B cell (primary cell): ENCODE results near the gene AXL. TPM values are rescaled to one million over a fixed set of nuclear protein-coding genes. Genes with fewer than 3 reads are reported as not detected.

ENCODE experiments used
- ATAC-seq: fragments of 200-7000 bp; cut with Tn5 transposase; one replicate; pipeline ENCODE4 v1.10.0; 2021; ENCODE audit warnings: low read depth, mild to moderate bottlenecking, moderate number of reproducible peaks, moderate library complexity
- CTCF ChIA-PET: fragments of 350-600 bp; sonication (Branson Sonifier 250); formaldehyde crosslinking; loops from one replicate; lab custom pipeline; 2021; ENCODE audit warnings: antibody characterized with exemption, inconsistent platforms; lab: Charles Lee
- POLR2A ChIA-PET: fragments of 350-600 bp; sonication (Branson Sonifier 250); formaldehyde crosslinking; loops from one replicate; lab custom pipeline; 2021; ENCODE audit warnings: antibody characterized with exemption; lab: Charles Lee
- DNase-seq: peaks from one replicate; pipeline ENCODE4 v3.0.0; 2013
- H2AFZ ChIP-seq: 2 replicates; pipeline ENCODE4 v1.6.1; 2012; ENCODE audit warnings: mild to moderate bottlenecking, low read depth, low read length; ENCODE audit not compliant: insufficient read depth, poor library complexity, severe bottlenecking
- H3K27ac ChIP-seq, 2 donors: 1 replicate in 1 of 2; 2 replicates in 1 of 2; pipeline ENCODE4 v1.5.1; 2012 to 2013; ENCODE audit warnings: low read length in 2 of 2, mild to moderate bottlenecking in 2 of 2, moderate library complexity in 1 of 2
- H3K27me3 ChIP-seq, 4 experiments: fragments of 200-600 bp in 1 of 4; sonication (generic) in 1 of 4; replicated peaks in 1 of 4; 1 replicate in 2 of 4; 2 replicates in 2 of 4; pipeline versions ENCODE4 v1.6.1 to v1.7.0; 2013 to 2016; ENCODE audit warnings: low read length in 3 of 4, mild to moderate bottlenecking in 2 of 4, mixed read lengths in 1 of 4, moderate library complexity in 1 of 4; ENCODE audit not compliant: insufficient read depth in 4 of 4, control insufficient read depth in 3 of 4; ENCODE audit errors: control extremely low read depth in 1 of 4
- H3K36me3 ChIP-seq, 2 experiments: replicated peaks in 1 of 2; 1 replicate in 1 of 2; 2 replicates in 1 of 2; pipeline versions ENCODE4 v1.6.1 to v1.7.1; 2013; ENCODE audit warnings: low read length in 1 of 2; ENCODE audit not compliant: insufficient read depth in 2 of 2, control insufficient read depth in 1 of 2; ENCODE audit errors: control extremely low read depth in 1 of 2, extremely low read depth in 1 of 2
- H3K4me1 ChIP-seq, 2 donors: fragments of 200-600 bp in 1 of 2; sonication (generic) in 1 of 2; 1 replicate in 1 of 2; 2 replicates in 1 of 2; pipeline versions ENCODE4 v1.5.1 to v1.6.1; 2013 to 2017; ENCODE audit warnings: low read length in 2 of 2; ENCODE audit not compliant: control insufficient read depth in 2 of 2, insufficient read depth in 2 of 2
- H3K4me2 ChIP-seq: replicated peaks from 2 replicates; pipeline ENCODE3; 2012; ENCODE audit warnings: mild to moderate bottlenecking, low read depth, low read length; ENCODE audit not compliant: poor library complexity, severe bottlenecking
- H3K4me3 ChIP-seq, 5 experiments: fragments of 200-600 bp in 1 of 5; sonication (generic) in 1 of 5; 1 replicate in 3 of 5; 2 replicates in 2 of 5; pipeline versions ENCODE4 v1.5.1 to v1.7.0; 2011 to 2016; ENCODE audit warnings: low read length in 4 of 5, mild to moderate bottlenecking in 4 of 5, low read depth in 2 of 5, control low read depth in 1 of 5, moderate library complexity in 1 of 5; ENCODE audit not compliant: insufficient read depth in 1 of 5; ENCODE audit errors: control extremely low read depth in 1 of 5, extremely low read depth in 1 of 5
- H3K79me2 ChIP-seq: fragments of 200-600 bp; sonication (generic); one replicate; pipeline ENCODE4 v1.6.0; 2016; ENCODE audit warnings: low read length; ENCODE audit not compliant: control insufficient read depth, insufficient read depth
- H3K9ac ChIP-seq: fragments of 200-600 bp; sonication (generic); 2 replicates; pipeline ENCODE4 v1.6.1; 2017; ENCODE audit warnings: mild to moderate bottlenecking, low read length, moderate library complexity
- H3K9me3 ChIP-seq, 3 donors: one replicate each; pipeline versions ENCODE4 v1.6.1 to v1.7.1; 2013; ENCODE audit warnings: low read length in 2 of 3; ENCODE audit not compliant: control insufficient read depth in 2 of 3, insufficient read depth in 1 of 3; ENCODE audit errors: control extremely low read depth in 1 of 3
- H4K20me1 ChIP-seq: 2 replicates; pipeline ENCODE4 v1.6.0; 2012; ENCODE audit warnings: mild to moderate bottlenecking, low read length; ENCODE audit not compliant: insufficient read depth, control insufficient read depth, poor library complexity, severe bottlenecking
- H3K27ac Mint-ChIP-seq: one replicate; pipeline ENCODE4 v1.8.0; 2021; ENCODE audit warnings: mixed read lengths
- H3K27me3 Mint-ChIP-seq: one replicate; pipeline ENCODE4 v1.8.0; 2021; ENCODE audit warnings: mixed read lengths
- H3K4me1 Mint-ChIP-seq: one replicate; pipeline ENCODE4 v1.8.0; 2021; ENCODE audit warnings: mixed read lengths
- H3K4me3 Mint-ChIP-seq: one replicate; pipeline ENCODE4 v1.8.0; 2021; ENCODE audit warnings: mixed read lengths
- H3K9me3 Mint-ChIP-seq: one replicate; pipeline ENCODE4 v1.8.0; 2022; ENCODE audit warnings: mixed read lengths; ENCODE audit not compliant: insufficient read depth
- EZH2 ChIP-seq: IDR thresholded peaks from 2 replicates; pipeline ENCODE4 v1.6.1; 2012; ENCODE audit warnings: borderline replicate concordance, low read depth, mild to moderate bottlenecking, moderate library complexity, low read length; ENCODE audit not compliant: insufficient read depth, poor library complexity, severe bottlenecking
- WGBS: methylation state at CpG from one replicate; pipeline ENCODE4 v1.1.5; 2013; ENCODE audit warnings: missing lambda C conversion rate; ENCODE audit not compliant: insufficient coverage; 5-methylcytosine and 5-hydroxymethylcytosine counted together
- intact Hi-C: fragments of 100-400 bp; cut with micrococcal nuclease; formaldehyde crosslinking; loops from one replicate; pipeline ENCODE4 v1.10.0; 2022
- polyA minus RNA-seq: library from RNA; depleted of rRNA, polyadenylated mRNA; stranded (reverse); fragments of >200 nt; gene quantifications from 2 replicates; pipeline ENCODE4 v1.2.3, GENCODE V29; 2012
- polyA plus RNA-seq: library from polyadenylated mRNA; depleted of rRNA; stranded (reverse); fragments of >200 nt; gene quantifications from 2 replicates; pipeline ENCODE4 v1.2.3, GENCODE V29; 2012
- total RNA-seq, 2 donors: library from RNA; stranded (reverse); fragments of 120-200 nt in 1 of 2; gene quantifications; 1 replicate in 1 of 2; 2 replicates in 1 of 2; pipeline versions ENCODE4 v1.2.3 to v1.2.4, GENCODE V29; 2013 to 2022
- TF ChIP-seq, protein P1 (sequence below): fragments of 200-600 bp; IDR thresholded peaks from one replicate; pipeline ENCODE4 v1.8.0; 2022; ENCODE audit warnings: antibody characterized with exemption, mild to moderate bottlenecking

Gene AXL
- total RNA-seq: not detected in 2 replicates
- total RNA-seq (2013): 0.70 TPM
- not detected in 2 replicates for polyA plus RNA-seq
- not detected in 2 replicates for polyA minus RNA-seq

DNA sequence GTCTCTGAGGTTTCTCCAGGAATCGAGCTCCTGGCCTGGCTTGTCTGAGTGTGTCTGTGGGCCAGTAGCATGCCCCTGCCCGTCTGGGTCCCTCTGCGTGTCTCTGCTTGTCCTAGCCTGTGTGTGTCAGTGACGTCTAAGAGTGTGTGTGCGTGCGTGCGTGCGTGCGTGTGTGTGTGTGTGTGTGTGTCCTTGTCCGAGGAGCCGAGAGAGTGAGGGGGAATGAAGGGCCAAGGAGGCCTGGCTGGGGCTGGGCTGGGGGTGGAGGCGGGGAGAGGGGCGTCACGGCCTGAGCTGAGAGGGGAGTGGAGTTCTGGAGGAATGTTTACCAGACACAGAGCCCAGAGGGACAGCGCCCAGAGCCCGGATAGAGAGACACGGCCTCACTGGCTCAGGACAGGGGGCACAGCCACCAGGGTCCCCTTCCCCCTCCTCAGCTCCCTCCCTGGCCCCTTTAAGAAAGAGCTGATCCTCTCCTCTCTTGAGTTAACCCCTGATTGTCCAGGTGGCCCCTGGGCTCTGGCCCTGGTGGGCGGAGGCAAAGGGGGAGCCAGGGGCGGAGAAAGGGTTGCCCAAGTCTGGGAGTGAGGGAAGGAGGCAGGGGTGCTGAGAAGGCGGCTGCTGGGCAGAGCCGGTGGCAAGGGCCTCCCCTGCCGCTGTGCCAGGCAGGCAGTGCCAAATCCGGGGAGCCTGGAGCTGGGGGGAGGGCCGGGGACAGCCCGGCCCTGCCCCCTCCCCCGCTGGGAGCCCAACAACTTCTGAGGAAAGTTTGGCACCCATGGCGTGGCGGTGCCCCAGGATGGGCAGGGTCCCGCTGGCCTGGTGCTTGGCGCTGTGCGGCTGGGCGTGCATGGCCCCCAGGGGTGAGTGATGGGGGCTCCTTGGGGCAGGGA, at the start of gene AXL:
Gene AXL (plus strand): TSS at position 609 of the 893 bp plus-strand sequence. CDS start 170 bp downstream, at position 779.
- POLR2A ChIA-PET: no interaction called here
- no peak within 1 kb of the TSS for H3K9ac ChIP-seq
- H3K27me3 ChIP-seq: peaks cover 0 to 15% (median 3%) of the 10 kb centered on the region in 4 experiments
- Mint-ChIP-seq H3K27ac (no peak within 1 kb of the TSS), H3K4me1 (peaks cover 2% of the 10 kb centered on the region), H3K4me3 (no peak within 1 kb of the TSS), H3K27me3 (peaks cover 47% of the 10 kb centered on the region), H3K9me3 (no peaks in the 10 kb centered on the region)
- intact Hi-C loops: no loop called here
- H4K20me1 ChIP-seq: no peaks in the 10 kb centered on the region
- WGBS: 33% methylated on average over 26 of the region's 32 CpGs
- H3K4me2 ChIP-seq: no peak within 1 kb of the TSS
- H3K27ac ChIP-seq: no peak within 1 kb of the TSS
- ATAC-seq (no peak), DNase-seq (no peak)
- no peak for TF ChIP-seq EZH2
- TF ChIP-seq, protein P1, sequence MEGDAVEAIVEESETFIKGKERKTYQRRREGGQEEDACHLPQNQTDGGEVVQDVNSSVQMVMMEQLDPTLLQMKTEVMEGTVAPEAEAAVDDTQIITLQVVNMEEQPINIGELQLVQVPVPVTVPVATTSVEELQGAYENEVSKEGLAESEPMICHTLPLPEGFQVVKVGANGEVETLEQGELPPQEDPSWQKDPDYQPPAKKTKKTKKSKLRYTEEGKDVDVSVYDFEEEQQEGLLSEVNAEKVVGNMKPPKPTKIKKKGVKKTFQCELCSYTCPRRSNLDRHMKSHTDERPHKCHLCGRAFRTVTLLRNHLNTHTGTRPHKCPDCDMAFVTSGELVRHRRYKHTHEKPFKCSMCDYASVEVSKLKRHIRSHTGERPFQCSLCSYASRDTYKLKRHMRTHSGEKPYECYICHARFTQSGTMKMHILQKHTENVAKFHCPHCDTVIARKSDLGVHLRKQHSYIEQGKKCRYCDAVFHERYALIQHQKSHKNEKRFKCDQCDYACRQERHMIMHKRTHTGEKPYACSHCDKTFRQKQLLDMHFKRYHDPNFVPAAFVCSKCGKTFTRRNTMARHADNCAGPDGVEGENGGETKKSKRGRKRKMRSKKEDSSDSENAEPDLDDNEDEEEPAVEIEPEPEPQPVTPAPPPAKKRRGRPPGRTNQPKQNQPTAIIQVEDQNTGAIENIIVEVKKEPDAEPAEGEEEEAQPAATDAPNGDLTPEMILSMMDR: no peak
- H3K4me3 ChIP-seq: no peak within 1 kb of the TSS
- no peak within 1 kb of the TSS for H2AFZ ChIP-seq
- CTCF ChIA-PET: no interaction called here
- H3K79me2 ChIP-seq: no peaks in the 10 kb centered on the region
- no peaks in the 10 kb centered on the region for H3K36me3 ChIP-seq
- no peaks in the 10 kb centered on the region for H3K4me1 ChIP-seq
- no peaks in the 10 kb centered on the region for H3K9me3 ChIP-seq
